ENCODE results near the gene NR2F6. TPM values are rescaled to one million over a fixed set of nuclear protein-coding genes. Genes with fewer than 3 reads are reported as not detected.

Gene NR2F6
- total and polyA plus RNA-seq, 2 donors (not counting 1 experiment from before 2014, with no cell fraction given), result 2.0 to 4.9 TPM

DNA sequence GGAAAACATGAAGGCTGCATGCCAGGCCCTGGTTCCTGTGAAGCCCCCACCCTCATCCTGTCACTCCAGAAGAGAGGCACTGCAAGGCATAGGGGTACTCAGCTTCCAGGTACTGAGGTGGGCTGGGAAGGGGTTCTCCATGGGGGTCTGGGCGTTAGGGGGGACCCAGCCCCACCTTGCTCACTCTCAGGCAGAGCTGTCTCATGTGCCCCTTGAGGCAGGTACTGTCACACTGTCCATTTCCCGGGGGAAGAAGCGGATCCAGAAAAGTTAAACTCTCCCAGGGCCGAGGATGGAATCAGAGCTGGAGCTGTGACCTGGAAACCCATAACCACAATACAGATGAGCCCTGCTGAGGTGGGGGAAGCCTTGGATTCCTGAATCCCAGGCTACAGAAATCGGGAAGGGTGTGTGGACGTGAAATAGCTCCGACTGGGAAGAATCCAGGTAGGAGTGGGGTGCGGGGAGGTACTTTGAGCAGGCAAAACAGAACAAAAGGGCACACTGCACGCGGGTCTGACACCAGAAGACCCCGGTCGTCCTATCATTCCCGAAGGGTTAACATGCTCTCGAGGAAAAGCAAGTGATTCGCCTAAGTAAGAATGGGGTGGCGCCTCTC is 31.1 kb downstream of the NR2F6 start:
- Mint-ChIP-seq H3K4me3 (peak overlapping the region; percentile 92), H3K9me3 (ENCODE audit: insufficient read depth) (no peaks in the 10 kb centered on the region), H3K27ac (peak overlapping the region; percentile 97), H3K27me3 (no peaks in the 10 kb centered on the region), H3K4me1 (peaks cover 22% of the 10 kb centered on the region)
- Histone ChIP-seq H3K27ac (ENCODE audit: low read length in 2 of 2) (peak overlapping the region; percentile 91), H3K4me2 (replicated peaks; ENCODE audit: low read depth, low read length, poor library complexity, severe bottlenecking) (peak overlapping the region; percentile 76), H3K9ac (ENCODE audit: low read length) (peak overlapping the region; percentile 89), H2AFZ (ENCODE audit: insufficient read depth, low read depth, low read length, poor library complexity, severe bottlenecking) (peak overlapping the region; percentile 81), H3K9me3 (ENCODE audit: control extremely low read depth in 1 of 3, control insufficient read depth in 2 of 3, insufficient read depth in 1 of 3, low read length in 2 of 3) (peaks cover 0 to under 1% (median 0%) of the 10 kb centered on the region in 3 donors), H3K79me2 (ENCODE audit: control insufficient read depth, insufficient read depth, low read length) (no peaks in the 10 kb centered on the region), H4K20me1 (ENCODE audit: control insufficient read depth, insufficient read depth, low read length, poor library complexity, severe bottlenecking) (no peaks in the 10 kb centered on the region), H3K36me3 (replicated peaks in 1 of 2; ENCODE audit: control extremely low read depth in 1 of 2, control insufficient read depth in 1 of 2, extremely low read depth in 1 of 2, insufficient read depth in 2 of 2, low read length in 1 of 2) (peaks cover 0 to 44% of the 10 kb centered on the region in 2 experiments), H3K4me3 (ENCODE audit: control extremely low read depth in 1 of 5, extremely low read depth in 1 of 5, insufficient read depth in 1 of 5, low read depth in 2 of 5, low read length in 4 of 5) (peak overlapping the region; percentile 41 to 94 (median 80)), H3K4me1 (ENCODE audit: control insufficient read depth in 2 of 2, insufficient read depth in 2 of 2, low read length in 2 of 2) (peaks cover 10 to 30% of the 10 kb centered on the region in 2 donors), H3K27me3 (replicated peaks in 1 of 4; ENCODE audit: control extremely low read depth in 1 of 4, control insufficient read depth in 3 of 4, insufficient read depth in 4 of 4, low read length in 3 of 4) (no peaks in the 10 kb centered on the region)
- intact Hi-C loops (cut with micrococcal nuclease), result loop anchor here (1.0 kb wide), 4 partner anchors 12 to 123 kb away; partner anchors contain the start of genes BABAM1, GTPBP3 and OCEL1
- TF ChIP-seq EZH2 (IDR thresholded peaks at IDR 0.05; ENCODE audit: borderline replicate concordance, insufficient read depth, low read depth, low read length, poor library complexity, severe bottlenecking), result no peak
- TF ChIP-seq, protein P1, sequence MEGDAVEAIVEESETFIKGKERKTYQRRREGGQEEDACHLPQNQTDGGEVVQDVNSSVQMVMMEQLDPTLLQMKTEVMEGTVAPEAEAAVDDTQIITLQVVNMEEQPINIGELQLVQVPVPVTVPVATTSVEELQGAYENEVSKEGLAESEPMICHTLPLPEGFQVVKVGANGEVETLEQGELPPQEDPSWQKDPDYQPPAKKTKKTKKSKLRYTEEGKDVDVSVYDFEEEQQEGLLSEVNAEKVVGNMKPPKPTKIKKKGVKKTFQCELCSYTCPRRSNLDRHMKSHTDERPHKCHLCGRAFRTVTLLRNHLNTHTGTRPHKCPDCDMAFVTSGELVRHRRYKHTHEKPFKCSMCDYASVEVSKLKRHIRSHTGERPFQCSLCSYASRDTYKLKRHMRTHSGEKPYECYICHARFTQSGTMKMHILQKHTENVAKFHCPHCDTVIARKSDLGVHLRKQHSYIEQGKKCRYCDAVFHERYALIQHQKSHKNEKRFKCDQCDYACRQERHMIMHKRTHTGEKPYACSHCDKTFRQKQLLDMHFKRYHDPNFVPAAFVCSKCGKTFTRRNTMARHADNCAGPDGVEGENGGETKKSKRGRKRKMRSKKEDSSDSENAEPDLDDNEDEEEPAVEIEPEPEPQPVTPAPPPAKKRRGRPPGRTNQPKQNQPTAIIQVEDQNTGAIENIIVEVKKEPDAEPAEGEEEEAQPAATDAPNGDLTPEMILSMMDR (IDR thresholded peaks at IDR 0.05), result no peak
- ATAC-seq (ENCODE audit: low read depth) (no peak), DNase-seq (no peak)
- 37% methylated on average over 8 of the region's 16 CpGs for WGBS (ENCODE audit: insufficient coverage)
- ChIA-PET CTCF (interaction anchor here (0.7 to 3.0 kb wide), 12 partner anchors 9 to 148 kb away, joined by 3 to 13 read pairs (median 4); partner anchors contain the start of genes DDA1, MRPL34 and OCEL1), POLR2A (interaction anchor here (0.6 to 1.8 kb wide), 21 partner anchors 9 to 555 kb away, joined by 3 to 29 read pairs (median 5); partner anchors contain the start of genes MRPL34, MYO9B, NR2F6 and OCEL1)

DNA sequence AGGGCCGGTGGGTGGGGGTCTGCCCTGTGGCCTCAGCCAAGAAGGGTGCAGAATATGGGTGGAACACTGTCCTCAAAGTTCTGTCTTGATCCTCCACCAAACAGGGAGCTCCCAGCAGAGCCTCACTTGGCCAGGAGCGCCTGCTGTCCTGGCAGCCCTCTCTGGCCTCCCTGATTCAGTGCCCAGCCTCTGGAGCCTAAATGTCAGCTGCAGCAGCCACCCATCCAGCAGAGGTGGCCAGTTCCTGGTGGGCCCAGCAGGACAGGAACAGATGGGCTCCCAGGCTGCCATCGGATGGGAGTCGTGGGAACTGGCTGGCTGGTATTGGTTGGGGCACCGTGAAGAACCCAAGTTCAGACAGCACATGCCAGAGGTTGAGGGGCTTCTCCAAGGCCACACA is 32.4 kb downstream of the NR2F6 start:
- Mint-ChIP-seq H3K27me3 (no peaks in the 10 kb centered on the region), H3K4me3 (no peak overlapping the region), H3K9me3 (ENCODE audit: insufficient read depth) (no peaks in the 10 kb centered on the region), H3K27ac (peak overlapping the region; percentile 37), H3K4me1 (peaks cover 26% of the 10 kb centered on the region)
- no peak for TF ChIP-seq EZH2 (IDR thresholded peaks at IDR 0.05; ENCODE audit: borderline replicate concordance, insufficient read depth, low read depth, low read length, poor library complexity, severe bottlenecking)
- TF ChIP-seq, protein P1 (IDR thresholded peaks at IDR 0.05), result no peak
- no peak overlapping the region for H3K4me3 ChIP-seq (ENCODE audit: control extremely low read depth in 1 of 5, extremely low read depth in 1 of 5, insufficient read depth in 1 of 5, low read depth in 2 of 5, low read length in 4 of 5)
- ChIA-PET CTCF (no interaction called here), POLR2A (interaction anchor here (0.7 kb wide), 2 partner anchors 54 to 103 kb away, joined by 3 to 5 read pairs; no protein-coding TSS in a partner anchor)
- H2AFZ ChIP-seq (ENCODE audit: insufficient read depth, low read depth, low read length, poor library complexity, severe bottlenecking), result no peak overlapping the region
- intact Hi-C loops (cut with micrococcal nuclease), result no loop called here
- H3K9me3 ChIP-seq (ENCODE audit: control extremely low read depth in 1 of 3, control insufficient read depth in 2 of 3, insufficient read depth in 1 of 3, low read length in 2 of 3), result peaks cover 0 to 6% (median 0%) of the 10 kb centered on the region in 3 donors
- ATAC-seq (ENCODE audit: low read depth) (no peak), DNase-seq (peak; percentile 14)
- H3K27me3 ChIP-seq (replicated peaks in 1 of 4; ENCODE audit: control extremely low read depth in 1 of 4, control insufficient read depth in 3 of 4, insufficient read depth in 4 of 4, low read length in 3 of 4), result no peaks in the 10 kb centered on the region
- WGBS (ENCODE audit: insufficient coverage), result 97% methylated on average over 4 of the region's 5 CpGs
- H3K4me1 ChIP-seq (ENCODE audit: control insufficient read depth in 2 of 2, insufficient read depth in 2 of 2, low read length in 2 of 2), result peaks cover 10 to 30% of the 10 kb centered on the region in 2 donors
- no peaks in the 10 kb centered on the region for H4K20me1 ChIP-seq (ENCODE audit: control insufficient read depth, insufficient read depth, low read length, poor library complexity, severe bottlenecking)
- H3K79me2 ChIP-seq (ENCODE audit: control insufficient read depth, insufficient read depth, low read length), result no peaks in the 10 kb centered on the region
- H3K36me3 ChIP-seq (replicated peaks in 1 of 2; ENCODE audit: control extremely low read depth in 1 of 2, control insufficient read depth in 1 of 2, extremely low read depth in 1 of 2, insufficient read depth in 2 of 2, low read length in 1 of 2), result peaks cover 0 to 55% of the 10 kb centered on the region in 2 experiments
- H3K27ac ChIP-seq (ENCODE audit: low read length in 2 of 2), result no peak overlapping the region
- no peak overlapping the region for H3K9ac ChIP-seq (ENCODE audit: low read length)
- no peak overlapping the region for H3K4me2 ChIP-seq (replicated peaks; ENCODE audit: low read depth, low read length, poor library complexity, severe bottlenecking)

All from B cell (primary cell).